GM18508 (cell line): ENCODE measurements around the gene USP32.
"Not testable (repeated sequence)": the region's sequence is repeated elsewhere in the genome, so short reads cannot be mapped to it uniquely, and the experiment has no call there.

ENCODE experiments used
- ATAC-seq: cut with Tn5 transposase; IDR thresholded peaks from one replicate; pipeline ENCODE4 v1.9.1; 2021; ENCODE audit warnings: moderate number of reproducible peaks; ENCODE audit not compliant: insufficient read depth, unreplicated experiment

USP32 gene

GRCh38 chr17:60406887-60407286 lies 15.0 kb upstream of the USP32 start:
- ATAC-seq = no peak

- no peak for ATAC-seq
Observed at GRCh38 chr17:60403962-60404361, 12.0 kb upstream of the USP32 start.

DNA sequence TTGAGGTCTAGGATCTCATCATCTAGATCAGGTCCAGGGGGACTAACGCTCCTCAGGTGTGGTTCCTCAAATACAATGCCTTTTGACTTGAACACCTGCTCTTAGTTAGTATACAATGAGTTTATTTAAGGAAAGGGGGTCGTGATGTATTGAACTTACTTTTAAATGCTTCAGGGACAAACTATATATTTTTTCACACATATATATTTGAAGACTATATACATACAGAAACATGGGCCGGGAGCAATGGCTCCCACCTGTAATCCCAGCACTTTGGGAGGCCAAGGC lies 11.5 kb upstream of the USP32 start:
- ATAC-seq = no peak

GRCh38 chr17:60401819-60402218 lies 9.9 kb upstream of the USP32 start:
- no peak for ATAC-seq

DNA sequence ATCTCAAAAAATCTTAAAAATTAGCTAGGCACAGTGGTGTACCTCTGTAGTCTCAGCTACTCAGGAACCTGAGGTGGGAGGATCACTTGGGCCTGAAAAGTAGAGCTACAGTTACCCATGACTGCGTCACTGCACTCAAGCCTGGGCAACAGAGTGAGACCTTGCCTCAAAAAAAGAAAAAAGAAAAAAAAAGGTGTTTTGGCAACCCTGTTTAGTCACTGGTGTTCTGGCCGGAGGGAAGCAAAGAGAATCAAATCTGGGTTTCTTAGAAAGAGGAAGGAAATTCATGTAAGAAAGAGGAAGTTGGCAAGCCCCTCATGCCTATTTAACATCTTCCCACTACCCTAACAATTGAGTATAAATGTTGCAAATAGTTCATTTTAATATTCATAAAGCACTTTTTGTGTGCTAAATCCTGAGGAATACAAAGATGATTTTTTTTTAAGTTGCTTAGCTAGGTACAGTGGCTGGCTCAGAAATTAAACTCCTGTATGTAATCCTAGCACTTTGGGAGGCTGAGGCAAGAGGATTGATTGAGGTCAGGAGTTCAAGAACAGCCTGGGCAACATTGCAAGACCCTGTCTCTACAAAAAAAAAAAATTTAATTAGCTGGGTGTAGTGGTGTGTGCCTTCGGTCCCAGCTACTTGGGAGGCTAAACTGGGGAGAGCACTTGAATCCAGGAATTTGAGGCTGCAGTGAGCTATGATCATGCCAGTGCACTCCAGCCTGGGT lies 6.5 kb upstream of the USP32 start:
- no peak for ATAC-seq

DNA sequence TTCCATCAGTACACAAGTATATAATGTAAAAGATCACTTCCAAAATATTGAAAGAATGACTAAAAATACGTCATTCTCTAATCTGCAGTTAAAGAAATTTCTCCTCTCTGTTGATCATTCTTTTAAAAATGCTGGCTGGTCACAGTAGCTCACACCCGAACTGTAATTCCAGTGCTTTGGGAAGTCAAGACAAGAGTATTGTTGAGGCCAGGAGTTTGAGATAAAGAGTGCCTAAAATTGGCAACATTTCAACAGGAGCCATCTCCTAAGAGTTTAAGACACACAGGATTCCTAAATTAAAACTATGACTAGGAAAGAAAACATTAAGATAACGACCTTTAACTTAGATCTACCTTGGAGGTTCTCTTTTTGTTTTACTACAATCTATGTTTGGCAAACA lies 4.5 kb upstream of the USP32 start:
- no peak for ATAC-seq

GRCh38 chr17:60395508-60396065 lies 3.7 kb upstream of the USP32 start:
- ATAC-seq = no peak

GRCh38 chr17:60393840-60394723 lies 2.1 kb upstream of the USP32 start:
- ATAC-seq = no peak

DNA sequence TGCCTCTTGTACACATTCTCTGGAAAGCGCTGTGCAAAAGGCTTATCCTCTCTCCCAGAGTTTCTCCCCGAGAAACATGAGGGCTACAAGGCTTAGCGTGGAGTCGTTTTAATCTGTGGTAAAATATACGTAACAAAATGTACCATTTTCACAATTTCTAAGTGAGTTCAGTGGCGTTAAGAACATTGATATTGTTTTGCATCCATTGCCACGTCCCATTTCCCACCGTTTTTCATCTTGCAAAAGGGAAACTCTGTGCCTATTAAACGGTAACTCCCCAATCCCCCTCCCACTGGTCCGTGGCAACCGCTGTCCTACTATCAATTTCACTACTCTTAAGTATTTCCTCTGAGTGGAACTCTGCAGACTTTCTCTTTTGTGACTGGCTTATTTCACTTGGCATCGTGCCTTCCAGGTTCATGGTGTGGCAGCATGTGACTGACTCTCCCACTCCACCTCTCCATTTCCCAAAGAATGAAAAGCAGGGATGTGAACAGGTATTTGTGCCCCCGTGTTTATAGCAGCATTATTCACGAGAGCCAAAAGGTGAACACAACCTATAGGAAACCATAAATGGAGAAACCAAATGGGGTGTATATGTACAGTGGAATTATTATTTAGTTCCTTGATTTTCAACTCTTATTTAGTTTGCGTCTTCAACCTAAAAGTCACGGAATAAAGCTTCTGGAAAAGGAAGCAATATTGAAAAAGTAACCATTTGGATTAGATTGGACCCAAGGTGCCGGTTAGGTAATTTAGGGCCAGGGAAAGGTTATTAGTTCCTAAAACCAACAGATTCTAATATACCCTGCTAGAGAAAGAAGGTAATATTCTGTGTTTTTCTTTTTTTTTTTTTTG lies 1.1 kb upstream of the USP32 start:
- ATAC-seq = no peak

- ATAC-seq = no peak
Observed at GRCh38 chr17:60391471-60392041, 377 bp downstream of the USP32 start.

DNA sequence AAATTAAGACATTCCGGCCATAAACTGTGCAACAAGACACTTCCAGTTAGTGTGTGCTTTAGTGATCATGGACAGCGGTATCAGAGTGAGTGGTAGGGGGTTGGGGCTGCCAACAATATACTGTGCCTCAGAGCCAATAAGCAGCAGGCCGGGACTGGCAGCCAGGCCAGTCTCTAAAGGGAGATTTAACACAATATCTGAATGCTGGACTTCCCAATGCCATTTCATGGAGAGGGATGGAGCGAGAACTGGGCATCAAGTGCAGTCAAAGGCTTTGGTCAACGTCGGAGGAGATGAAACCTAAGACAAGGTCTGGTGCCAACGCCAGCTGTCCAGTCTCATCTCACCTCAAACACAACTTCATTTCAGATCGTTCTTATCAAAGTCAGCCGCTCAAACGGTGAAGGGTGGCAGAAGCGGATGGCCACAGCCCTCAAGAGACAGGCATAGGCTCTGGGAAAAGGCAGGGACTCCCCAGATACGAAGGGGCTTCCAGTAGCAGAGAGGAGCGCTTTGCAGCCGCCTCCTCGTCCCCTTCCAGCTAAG lies 935 bp downstream of the USP32 start:
- ATAC-seq = no peak

- ATAC-seq = no peak
Observed at GRCh38 chr17:60390186-60390585, 1.7 kb downstream of the USP32 start.

DNA sequence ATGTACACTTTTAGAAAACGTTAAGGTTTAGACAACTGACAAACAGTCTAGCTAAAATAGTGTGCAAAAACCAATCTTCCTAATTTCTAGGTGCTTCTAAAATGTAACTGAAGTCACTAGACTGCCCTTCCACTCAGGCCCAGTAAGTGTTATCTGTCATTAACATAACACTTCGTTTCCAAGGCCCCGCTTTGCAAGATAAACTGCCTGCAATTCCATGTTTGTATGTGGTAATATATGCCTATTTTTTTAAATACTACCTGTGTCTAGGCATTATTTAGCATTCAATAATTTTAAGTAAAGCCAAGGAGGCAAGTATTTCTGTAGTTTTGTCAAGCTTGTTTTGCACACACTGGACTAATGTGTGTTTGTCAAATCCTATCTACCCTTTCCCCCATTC lies 3.2 kb downstream of the USP32 start:
- ATAC-seq = no peak

DNA sequence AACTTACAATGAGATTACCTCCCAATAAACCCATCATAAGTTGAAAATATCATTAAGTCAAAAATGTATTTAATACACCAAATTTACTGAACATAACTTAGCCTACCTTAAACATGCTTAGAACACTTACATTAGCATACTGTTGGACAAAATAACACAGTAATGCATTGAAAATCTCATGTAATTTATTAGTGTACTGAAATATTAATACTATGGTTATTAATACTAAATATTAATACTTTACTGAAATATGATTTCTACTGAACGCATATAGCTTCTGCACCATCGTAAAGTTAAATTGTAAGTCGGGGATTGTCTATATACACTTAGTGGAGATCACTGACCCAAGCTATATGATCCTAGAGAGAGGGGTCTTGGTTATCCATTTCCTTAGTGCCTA lies 4.3 kb downstream of the USP32 start:
- ATAC-seq = no peak

- no peak for ATAC-seq
Observed at GRCh38 chr17:60386147-60387058, 5.5 kb downstream of the USP32 start.

- ATAC-seq = not testable (repeated sequence)
Observed at GRCh38 chr17:60384921-60385320, 7.0 kb downstream of the USP32 start.

DNA sequence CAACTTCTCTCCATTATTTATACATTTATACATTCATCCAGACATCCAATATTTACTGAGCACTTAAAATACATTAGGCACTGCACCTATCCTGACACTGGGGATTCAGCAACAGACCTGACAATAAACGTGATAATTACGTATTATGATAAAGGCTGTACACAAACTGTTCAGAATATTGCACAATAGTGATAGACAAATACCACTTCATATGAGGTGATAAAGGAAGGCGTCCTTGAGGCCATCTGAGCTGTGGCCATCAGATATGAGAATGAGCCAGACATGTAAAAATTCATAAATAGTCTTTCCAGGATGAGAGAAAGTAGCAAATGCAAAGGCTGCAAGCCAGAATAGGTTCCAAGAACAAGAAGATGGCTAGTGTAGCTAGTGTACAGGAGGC lies 8.6 kb downstream of the USP32 start:
- ATAC-seq = no peak

GRCh38 chr17:60381958-60382357 lies 10.0 kb downstream of the USP32 start:
- ATAC-seq = no peak

DNA sequence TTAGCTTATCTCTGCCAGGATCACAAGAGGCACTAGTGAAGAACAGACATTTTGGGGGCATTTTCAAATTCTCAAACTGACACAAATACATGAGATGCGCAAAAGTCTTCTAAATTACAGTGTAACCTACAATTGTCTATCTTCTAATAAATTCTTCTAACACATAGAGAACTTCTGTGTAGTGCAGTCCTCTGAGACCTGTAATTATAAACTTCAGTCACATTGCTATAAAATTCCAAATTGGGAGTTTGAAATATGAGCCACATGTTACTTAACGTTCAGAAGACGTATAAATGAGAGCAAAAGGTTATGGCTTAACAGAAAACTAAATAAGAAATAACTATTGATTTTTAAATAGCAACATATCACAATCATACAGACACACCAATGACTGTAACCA lies 12.5 kb downstream of the USP32 start:
- not testable (repeated sequence) for ATAC-seq
